ELR (cell line): ENCODE data around the gene ATP6V1C2.
A peak's percentile ranks its signal among the peaks of the same experiment; 100 is the strongest.

Experiments used
- DNase-seq: peaks from one replicate; pipeline ENCODE4 v3.0.0-alpha.2; 2015; ENCODE audit warnings: low read depth

Gene ATP6V1C2

DNA sequence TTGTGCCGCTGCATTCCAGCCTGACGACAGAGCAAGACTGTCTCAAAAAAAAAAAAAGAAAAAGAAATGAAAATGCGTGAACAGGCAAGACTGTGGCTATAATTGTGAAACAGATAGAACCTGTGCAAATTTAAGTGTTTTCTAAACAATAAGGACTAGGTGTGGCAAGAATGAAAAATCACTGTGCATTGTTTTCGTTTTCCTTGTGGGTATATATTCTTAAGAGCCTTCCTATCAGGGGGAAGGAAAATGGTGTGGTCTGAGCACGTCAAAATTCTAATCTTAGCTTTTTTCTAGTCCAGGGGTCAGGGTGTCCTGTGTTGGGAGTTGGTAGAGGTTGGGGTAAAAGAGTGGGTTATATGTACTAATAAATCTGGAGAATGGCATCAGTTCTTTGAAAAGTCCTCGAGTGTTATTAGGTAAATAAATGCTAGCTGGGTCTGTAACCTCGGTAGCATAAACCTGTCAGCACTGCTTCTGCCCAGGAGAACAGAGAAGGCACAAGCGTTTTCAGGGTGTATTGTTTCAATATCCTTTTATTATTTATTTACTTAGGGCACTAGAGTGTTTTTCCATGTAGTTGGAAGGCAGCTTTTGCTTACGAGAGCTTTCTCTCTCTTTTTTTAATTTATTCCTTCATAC, 11.6 kb downstream of the ATP6V1C2 start:
- DNase-seq, result no peak

DNA sequence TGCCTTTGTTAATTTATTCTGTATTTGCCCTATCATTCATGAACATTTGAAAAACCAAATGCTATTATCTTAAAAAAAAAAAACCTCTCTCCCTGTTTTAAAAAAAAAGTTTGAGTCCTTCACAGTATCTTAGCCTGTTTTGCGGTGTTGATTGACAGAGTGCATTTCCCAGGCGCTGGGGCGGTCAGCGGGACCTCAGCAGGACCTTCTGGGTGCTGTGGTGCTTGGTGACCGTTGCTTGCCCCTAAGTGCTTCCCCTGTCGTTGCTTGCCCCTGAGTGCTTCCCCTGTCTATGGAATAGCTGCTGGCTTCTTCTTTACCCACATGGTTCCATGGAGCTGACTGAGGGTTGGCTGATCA, 12.1 kb downstream of the ATP6V1C2 start:
- no peak for DNase-seq

DNA sequence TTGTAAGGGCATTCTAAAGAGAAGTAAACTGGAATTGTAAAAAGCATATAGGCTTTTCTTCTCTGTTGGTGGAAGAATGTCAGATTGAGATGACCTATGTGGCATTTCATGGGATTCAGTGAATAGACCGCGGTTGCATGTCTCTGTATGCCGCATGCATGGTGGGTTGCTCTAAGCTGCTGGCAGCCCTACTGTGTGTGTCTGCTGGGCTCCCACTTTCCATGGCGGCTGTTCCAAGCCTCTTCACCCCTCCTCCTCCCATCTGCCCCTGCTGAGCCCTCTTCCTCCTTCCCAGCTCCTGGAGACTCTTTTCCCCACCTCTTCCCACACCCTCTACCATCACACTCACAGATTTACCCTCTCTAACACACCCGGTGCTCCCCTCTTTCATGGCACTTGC, 12.6 kb downstream of the ATP6V1C2 start:
- DNase-seq, result no peak

DNA sequence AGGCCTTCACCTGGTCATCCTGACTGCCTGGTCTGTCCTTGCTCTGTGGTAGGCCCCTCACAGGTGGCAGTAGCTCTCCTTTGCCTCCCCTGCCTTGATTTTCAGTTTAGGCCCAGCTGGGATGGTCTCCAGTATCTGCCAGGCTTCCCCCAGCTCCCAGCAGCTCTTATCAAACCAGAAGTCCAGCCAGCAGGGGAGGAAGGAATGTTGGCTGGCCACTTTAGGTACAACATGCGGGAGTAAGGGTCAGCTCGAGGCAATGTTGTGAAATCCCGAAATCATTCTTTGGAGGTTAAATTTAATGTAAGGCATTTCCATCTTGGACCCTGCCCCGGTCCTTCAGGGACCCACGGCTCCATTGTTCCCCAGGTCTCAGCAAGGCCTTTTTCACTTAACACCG, 16.8 kb downstream of the ATP6V1C2 start:
- DNase-seq, result no peak

DNA sequence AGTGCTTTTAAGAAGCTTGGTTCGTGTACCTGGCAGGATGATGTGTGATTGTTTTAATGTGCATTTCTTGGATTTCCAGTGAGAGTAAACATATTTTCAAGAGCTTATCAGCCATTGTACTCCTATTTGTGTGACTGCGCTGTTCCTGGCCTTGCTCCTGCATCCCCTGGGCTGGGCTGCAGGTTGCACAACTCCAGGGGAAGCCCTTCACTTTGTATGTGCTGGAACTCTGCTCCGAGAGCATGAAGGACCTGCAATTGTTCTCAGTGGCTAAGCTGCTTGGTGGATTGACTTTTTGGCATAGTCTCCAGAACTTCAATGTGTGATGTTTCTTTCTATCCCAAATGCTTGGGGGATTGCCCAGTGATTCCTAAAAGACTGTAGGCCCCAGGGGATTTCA, 18.8 kb downstream of the ATP6V1C2 start:
- no peak for DNase-seq

- DNase-seq, result no peak
Observed at GRCh38 chr2:10741139-10741538, 19.7 kb downstream of the ATP6V1C2 start.

DNA sequence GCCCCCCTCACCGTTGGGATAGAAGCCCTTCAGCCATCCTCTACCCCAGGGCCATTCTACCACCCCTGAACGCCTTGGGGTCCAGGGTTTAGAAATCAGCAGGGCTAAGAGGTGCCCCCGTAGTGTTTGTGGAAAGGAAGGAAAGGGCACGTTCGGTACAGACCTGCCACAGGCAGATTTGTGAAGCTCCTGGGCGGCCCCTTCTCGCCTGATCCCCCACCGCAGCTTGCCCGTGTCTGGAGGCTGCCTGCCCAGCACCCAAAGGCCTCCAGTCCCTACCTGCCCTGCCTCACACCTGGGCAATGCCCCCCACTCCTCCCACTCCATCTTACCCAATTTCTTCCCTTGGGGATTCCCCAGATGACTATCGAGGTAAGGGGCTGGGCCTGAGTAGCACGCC, 21.2 kb downstream of the ATP6V1C2 start:
- no peak for DNase-seq

GRCh38 chr2:10750610-10751009, 29.2 kb downstream of the ATP6V1C2 start:
- peak; percentile 43 for DNase-seq

GRCh38 chr2:10752236-10752635, 30.8 kb downstream of the ATP6V1C2 start:
- no peak for DNase-seq

GRCh38 chr2:10753156-10753555, 31.7 kb downstream of the ATP6V1C2 start:
- DNase-seq, result no peak

GRCh38 chr2:10753876-10754275, 32.4 kb downstream of the ATP6V1C2 start:
- DNase-seq, result no peak

- no peak for DNase-seq
Observed at GRCh38 chr2:10755621-10756020, 34.2 kb downstream of the ATP6V1C2 start.

GRCh38 chr2:10757814-10758286, 36.4 kb downstream of the ATP6V1C2 start:
- no peak for DNase-seq

- DNase-seq, result no peak
Observed at GRCh38 chr2:10759151-10759714, 37.8 kb downstream of the ATP6V1C2 start.

DNA sequence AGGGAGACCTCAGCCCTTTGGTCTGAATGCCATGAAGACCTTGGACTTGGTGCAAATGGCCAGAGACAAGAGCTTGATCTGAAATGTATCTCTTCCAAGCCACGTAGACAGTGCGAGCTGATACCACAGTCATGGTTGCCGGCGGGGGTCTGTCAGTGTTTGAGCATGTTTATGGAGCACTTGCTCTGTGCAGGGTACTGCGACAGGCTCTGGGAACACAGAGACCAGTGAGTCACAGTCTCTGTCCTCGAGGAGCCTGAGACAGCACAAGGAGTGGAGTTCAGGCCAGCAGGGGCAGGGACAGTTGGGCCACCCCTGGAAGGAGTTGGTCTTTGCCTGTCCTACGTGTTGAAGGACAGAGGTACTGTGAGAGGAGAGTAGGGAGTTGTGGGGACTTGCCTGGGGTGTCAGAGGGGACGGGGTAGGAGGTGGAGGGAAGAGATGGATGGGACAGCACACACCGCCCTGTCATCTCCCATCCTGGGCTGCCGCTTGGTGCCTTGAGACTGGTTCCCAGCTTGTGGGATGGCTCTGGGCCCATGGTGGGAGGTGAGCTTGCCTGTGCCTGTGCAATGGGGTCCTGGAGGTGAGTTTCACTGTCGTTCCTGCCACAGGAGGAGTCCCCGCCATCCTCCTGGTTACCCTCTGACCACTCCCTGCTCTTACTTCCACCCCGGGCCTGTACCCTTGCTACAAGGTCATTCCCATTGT, 39.5 kb downstream of the ATP6V1C2 start:
- no peak for DNase-seq

- DNase-seq, result no peak
Observed at GRCh38 chr2:10761591-10761990, 40.2 kb downstream of the ATP6V1C2 start.

GRCh38 chr2:10762651-10763460, 41.4 kb downstream of the ATP6V1C2 start:
- no peak for DNase-seq

- DNase-seq, result no peak
Observed at GRCh38 chr2:10763461-10763800, 42.0 kb downstream of the ATP6V1C2 start.

DNA sequence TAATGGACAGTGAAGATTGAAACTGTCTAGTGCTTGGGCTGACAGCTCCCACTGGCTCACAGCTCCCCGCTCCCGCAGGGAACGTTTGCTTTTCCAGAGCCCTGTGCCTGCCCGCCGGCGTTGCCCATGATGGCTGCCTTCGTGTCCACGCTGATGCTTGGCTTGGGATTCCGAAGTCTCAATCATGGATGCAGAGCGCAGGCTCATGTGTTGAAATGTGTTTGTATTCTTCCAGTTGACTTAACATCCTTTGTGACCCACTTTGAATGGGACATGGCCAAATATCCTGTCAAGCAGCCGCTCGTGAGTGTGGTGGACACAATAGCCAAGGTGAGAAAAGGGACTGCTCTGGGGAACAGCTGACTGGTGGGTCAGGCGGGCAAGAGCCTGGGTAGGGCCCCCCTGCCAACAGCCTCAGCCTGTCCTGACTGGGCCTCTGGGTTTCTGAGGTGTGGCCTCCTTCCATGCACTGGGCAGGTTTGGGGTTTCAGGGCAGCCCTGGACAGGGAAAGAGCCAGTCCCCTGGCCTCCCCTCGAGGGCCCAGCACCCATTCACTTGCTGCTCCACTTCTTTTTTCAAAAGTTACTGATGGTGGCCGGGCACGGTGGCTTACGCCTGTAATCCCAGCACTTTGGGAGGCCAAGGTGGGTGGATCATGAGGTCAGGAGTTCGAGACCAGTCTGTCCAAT, 42.8 kb downstream of the ATP6V1C2 start:
- no peak for DNase-seq

GRCh38 chr2:10764896-10765295, 43.5 kb downstream of the ATP6V1C2 start:
- no peak for DNase-seq

DNA sequence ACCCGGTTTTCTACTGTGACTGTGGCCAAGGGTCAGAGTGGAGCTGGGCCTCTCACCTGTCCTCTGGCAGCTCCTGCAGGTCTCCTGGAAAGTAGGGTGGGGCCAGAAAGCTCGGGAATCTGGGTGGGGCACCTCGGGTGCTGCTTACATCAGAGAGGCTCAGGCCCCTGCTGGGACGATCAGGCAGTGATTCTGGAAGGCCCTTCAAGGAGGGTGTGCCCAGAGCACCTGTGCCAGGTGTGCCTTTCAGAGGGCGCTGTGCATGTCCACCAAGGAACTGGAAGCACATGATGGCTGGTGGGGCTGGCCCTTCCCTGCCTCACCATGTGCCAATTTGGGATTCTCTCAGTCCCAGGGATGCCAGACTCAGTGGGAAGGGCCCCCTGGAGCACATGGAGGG, 44.0 kb downstream of the ATP6V1C2 start:
- no peak for DNase-seq

- no peak for DNase-seq
Observed at GRCh38 chr2:10765914-10766313, 44.5 kb downstream of the ATP6V1C2 start.
